HG03565 (cell line): ENCODE measurements around the gene SLC29A1.

ENCODE experiments used
- ATAC-seq: cut with Tn5 transposase; IDR thresholded peaks from one replicate; pipeline ENCODE4 v1.9.1; 2021; ENCODE audit warnings: mild to moderate bottlenecking, moderate library complexity; ENCODE audit not compliant: unreplicated experiment

Gene SLC29A1

DNA sequence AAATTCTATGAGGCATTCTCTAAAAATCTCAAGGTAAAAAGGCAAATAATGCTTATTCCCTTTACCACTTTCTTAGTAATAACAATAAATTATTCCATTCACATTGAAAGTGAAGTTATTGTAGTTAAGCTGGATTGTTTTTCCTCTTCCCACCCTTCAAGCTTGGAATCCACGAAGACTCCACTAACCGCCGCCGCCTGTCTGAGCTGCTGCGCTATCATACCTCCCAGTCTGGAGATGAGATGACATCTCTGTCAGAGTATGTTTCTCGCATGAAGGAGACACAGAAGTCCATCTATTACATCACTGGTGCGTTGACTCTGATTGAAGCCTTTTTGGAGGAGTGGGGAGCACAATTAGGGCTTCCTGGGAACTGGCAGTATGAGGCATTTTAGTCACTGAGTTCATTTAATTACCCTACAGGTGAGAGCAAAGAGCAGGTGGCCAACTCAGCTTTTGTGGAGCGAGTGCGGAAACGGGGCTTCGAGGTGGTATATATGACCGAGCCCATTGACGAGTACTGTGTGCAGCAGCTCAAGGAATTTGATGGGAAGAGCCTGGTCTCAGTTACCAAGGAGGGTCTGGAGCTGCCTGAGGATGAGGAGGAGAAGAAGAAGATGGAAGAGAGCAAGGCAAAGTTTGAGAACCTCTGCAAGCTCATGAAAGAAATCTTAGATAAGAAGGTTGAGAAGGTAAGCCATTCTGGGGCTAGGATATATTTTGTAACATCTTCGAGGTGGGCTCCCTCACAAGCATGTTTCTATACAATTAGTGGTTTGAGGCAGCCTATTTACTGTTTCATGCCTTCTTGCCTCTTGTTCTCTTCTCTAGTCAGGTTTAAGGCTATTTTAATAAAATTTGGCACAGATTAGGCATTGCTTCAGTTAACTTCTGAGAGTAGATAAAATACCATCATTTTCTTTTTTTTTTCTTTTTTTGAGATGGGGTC, 28.5 kb downstream of the SLC29A1 start:
- no peak for ATAC-seq

- no peak for ATAC-seq
These were observed 30.1 kb downstream of the SLC29A1 start for GRCh38 chr6:44253307-44254101.

- ATAC-seq: no peak
These were observed 31.1 kb downstream of the SLC29A1 start for GRCh38 chr6:44254191-44255104.

DNA sequence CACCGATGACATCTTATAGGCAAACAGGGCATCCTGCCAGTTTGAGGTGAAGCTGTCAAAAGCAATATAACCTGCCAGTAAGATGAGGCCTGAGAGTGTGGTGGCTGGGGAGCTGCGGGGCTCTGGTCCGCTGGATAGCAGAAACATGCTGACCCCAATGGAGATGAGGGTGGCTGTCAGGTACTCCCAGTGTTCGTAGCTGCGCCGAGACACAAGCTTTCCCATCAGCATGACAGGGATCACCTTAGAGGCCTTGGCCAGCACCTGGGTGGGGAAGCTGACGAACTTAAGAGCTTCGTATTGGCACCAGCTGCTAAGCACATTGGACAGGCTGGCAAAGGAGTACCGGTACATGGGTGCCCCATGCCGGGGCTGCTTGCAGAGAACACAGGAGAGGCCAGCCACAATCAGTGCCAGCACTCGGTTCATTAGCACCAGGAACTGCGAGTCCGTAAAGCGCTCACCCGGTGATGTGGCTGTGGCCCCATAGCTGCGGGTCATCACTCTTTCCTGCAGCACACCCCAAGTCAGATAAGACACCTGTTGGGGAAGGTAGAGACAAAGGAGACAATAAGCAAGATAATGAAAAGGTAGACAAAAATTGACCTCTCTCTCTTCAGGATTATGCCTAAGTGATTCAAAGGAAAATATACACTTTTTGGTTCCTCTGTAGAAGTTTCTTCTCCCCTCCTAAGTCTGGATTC, 31.9 kb downstream of the SLC29A1 start:
- ATAC-seq: no peak

DNA sequence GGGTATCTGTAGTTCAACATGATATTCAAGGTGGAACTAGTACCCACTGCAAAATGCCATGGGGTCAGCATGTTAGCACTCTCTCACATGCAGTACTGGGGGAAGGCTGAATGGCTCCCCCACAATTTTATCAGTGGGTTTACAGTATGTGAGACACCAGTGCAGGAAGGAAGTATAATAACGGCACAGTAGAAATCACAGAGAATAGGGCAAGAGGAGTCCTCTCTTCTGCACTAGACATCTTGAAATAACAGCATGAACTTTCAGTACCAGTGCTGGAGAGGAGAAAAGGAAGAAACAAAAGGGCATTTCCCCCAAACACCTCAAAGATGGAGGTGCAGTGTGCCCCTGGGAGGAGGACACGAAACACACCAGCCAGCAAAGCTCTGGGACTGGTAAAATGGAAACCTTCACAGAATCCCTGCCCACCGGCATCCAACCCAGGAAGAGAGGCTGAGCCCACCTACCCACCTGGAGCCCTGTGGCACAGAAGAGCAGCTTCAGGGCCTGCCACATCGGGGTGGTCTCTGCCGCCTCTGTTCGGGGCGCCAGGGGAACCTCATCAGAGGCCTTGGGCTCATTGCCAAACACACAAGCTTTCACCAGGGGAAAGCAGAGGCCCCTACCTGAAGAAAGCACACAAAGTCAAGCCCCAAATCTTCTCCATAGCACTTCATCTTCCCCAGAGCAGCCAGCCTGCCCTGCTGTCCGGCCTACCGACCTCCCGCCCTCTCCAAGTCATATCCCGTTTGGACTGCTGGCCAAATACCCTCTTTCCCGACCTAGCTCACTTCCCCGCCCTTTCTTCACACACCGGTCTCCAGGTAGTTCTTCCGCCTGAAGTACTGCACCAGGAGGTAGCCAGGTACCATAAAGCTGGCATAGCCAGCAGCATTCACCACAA, 32.7 kb downstream of the SLC29A1 start:
- no peak for ATAC-seq

- no peak for ATAC-seq
These were observed 33.3 kb downstream of the SLC29A1 start for GRCh38 chr6:44256775-44257024.

GRCh38 chr6:44257025-44257752, 33.8 kb downstream of the SLC29A1 start, which contains the start of gene SLC35B2:
TSS of gene SLC35B2 (minus strand) at chr6:44257528. CDS start at chr6:44257410, 118 bp downstream.
- ATAC-seq: peak; percentile 26

DNA sequence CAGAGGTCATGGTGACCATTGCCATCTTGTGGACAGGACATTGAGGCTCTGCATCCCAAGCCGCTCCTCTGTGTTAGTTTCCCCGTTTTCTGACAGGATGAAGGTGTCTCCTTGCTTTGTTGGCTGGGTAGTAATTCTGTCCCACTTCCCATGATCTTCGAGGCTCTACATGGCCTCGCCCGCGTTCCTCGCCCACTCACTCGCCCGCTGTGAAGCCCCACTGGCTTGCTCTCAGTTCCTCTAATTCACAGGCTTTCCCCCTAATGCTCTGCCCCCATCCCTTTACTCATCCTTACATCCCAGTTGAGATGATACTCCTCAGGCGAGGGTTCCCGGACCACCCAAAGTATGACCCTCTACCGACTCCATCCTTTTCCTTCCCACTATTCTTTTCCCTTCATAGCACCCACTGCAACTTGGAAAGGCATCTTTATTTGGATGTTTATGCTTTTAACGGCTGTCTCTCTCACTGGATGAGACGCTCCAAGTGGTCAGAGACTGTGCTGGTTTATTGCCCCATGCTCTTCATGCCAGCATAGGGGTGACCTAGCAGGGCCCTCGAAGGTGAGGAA, 34.4 kb downstream of the SLC29A1 start:
- peak; percentile 7 for ATAC-seq

- ATAC-seq: no peak
These were observed 35.0 kb downstream of the SLC29A1 start for GRCh38 chr6:44258325-44258863.

- no peak for ATAC-seq
These were observed 35.5 kb downstream of the SLC29A1 start for GRCh38 chr6:44258921-44259320.

DNA sequence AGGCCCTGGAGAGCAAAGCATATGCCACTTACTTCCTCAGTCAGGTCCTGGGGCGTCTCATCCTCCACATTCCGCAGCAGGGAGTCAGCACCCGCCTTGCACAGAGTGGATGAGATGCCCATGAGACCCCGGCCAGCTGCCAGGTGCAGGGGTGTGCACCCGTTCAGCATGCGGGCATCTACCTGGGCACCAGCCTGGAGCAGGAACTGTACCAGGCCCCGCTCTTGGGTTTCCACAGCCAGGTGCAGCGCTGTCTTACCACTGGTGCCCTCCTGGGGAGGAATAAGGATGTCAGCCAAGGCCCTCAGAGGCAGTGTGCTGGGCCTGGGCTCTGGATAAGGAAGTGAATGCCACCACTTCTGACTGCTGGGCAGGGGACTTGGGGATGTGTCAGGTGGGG, 36.6 kb downstream of the SLC29A1 start:
- ATAC-seq: no peak

DNA sequence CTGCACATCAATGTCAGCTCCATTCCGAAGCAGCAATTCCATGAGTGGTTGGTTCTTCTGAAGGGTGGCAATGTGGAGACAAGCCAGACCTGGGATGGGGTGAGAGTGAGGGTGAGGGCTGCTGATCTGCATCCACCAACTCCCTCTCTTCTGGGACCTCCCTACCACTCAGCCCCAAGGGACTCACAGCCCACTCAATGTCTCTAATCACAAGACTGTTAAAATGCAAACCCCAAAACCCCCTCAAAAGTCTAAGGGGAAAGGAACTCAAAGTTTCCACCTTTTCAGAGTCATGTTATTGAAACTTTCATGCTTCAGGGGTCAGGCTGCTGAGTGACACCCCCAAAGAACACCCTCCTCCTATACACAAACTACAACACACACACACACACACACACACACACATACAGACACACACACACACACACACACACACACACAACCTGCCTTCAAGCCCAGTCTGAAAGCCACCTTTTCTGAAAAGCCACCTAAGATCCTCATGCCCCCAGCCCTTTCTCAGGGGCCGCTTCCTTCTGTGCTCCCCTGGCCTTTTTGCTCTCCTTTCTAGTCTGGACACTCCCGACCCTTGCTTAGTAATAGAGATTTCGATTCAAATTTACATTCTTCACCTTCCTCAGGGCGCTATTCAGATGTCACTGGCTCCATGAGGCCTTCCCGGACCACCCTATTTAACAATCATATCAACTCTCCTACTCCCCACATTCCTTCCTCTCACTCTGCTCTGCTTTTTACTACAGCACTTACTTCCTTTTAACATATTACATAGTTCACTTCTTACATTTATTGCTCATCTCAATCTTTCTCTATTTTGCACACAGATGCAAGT, 37.3 kb downstream of the SLC29A1 start:
- no peak for ATAC-seq

GRCh38 chr6:44261581-44261980, 38.2 kb downstream of the SLC29A1 start:
- no peak for ATAC-seq

GRCh38 chr6:44262467-44263353, 39.3 kb downstream of the SLC29A1 start:
- no peak for ATAC-seq

GRCh38 chr6:44263354-44264100, 40.1 kb downstream of the SLC29A1 start:
- ATAC-seq: no peak
